ENCODE data around the gene STIM2.

- peak; percentile 57 to 93 (median 88) for TF ChIP-seq CTCF (IDR thresholded peaks at IDR 0.05)
- TF ChIP-seq POLR2A (IDR thresholded peaks at IDR 0.05), result no peak
These were observed 149.8 kb downstream of the STIM2 start for GRCh38 chr4:27010334-27010940.

Measured in esophagus squamous epithelium (tissue), 4 donors.